ENCODE data around the gene TEX50. TPM values are rescaled to one million over a fixed set of nuclear protein-coding genes. Genes with fewer than 3 reads are reported as not detected.
"Not testable (repeated sequence)": the region's sequence is repeated elsewhere in the genome, so short reads cannot be mapped to it uniquely, and the experiment has no call there.

Gene TEX50
- total RNA-seq, 1 donor from 2014 or later = not detected

- Histone ChIP-seq H3K9me3 (ENCODE audit: control insufficient read depth in 3 of 3, low read length in 3 of 3) (no peaks in the 10 kb centered on the region), H3K4me3 (ENCODE audit: low read length in 3 of 3) (no peak overlapping the region), H3K27me3 (ENCODE audit: control insufficient read depth in 3 of 3, insufficient read depth in 3 of 3, low read length in 3 of 3) (no peaks in the 10 kb centered on the region), H3K36me3 (ENCODE audit: control insufficient read depth in 3 of 3, insufficient read depth in 3 of 3, low read length in 3 of 3) (no peaks in the 10 kb centered on the region), H3K4me1 (ENCODE audit: control insufficient read depth in 3 of 3, insufficient read depth in 3 of 3, low read length in 3 of 3) (no peaks in the 10 kb centered on the region), H3K27ac (ENCODE audit: low read depth, low read length) (no peak overlapping the region), H3K9ac (ENCODE audit: low read depth in 1 of 3, low read length in 3 of 3) (no peak overlapping the region)
These were observed 26.6 kb downstream of the TEX50 start for GRCh38 chr1:173661763-173662162.

- no peak overlapping the region for H3K9ac ChIP-seq (ENCODE audit: low read depth in 1 of 3, low read length in 3 of 3)
- H3K4me3 ChIP-seq (ENCODE audit: low read length in 3 of 3) = no peak overlapping the region
- H3K4me1 ChIP-seq (ENCODE audit: control insufficient read depth in 3 of 3, insufficient read depth in 3 of 3, low read length in 3 of 3) = no peaks in the 10 kb centered on the region
- H3K27ac ChIP-seq (ENCODE audit: low read depth, low read length) = no peak overlapping the region
- peaks cover 0 to 2% (median 0%) of the 10 kb centered on the region in 3 donors for H3K27me3 ChIP-seq (ENCODE audit: control insufficient read depth in 3 of 3, insufficient read depth in 3 of 3, low read length in 3 of 3)
- no peaks in the 10 kb centered on the region for H3K9me3 ChIP-seq (ENCODE audit: control insufficient read depth in 3 of 3, low read length in 3 of 3)
- no peaks in the 10 kb centered on the region for H3K36me3 ChIP-seq (ENCODE audit: control insufficient read depth in 3 of 3, insufficient read depth in 3 of 3, low read length in 3 of 3)
These were observed 28.0 kb downstream of the TEX50 start for GRCh38 chr1:173663159-173663558.

- Histone ChIP-seq H3K4me1 (ENCODE audit: control insufficient read depth in 3 of 3, insufficient read depth in 3 of 3, low read length in 3 of 3) (no peaks in the 10 kb centered on the region), H3K36me3 (ENCODE audit: control insufficient read depth in 3 of 3, insufficient read depth in 3 of 3, low read length in 3 of 3) (no peaks in the 10 kb centered on the region), H3K9ac (ENCODE audit: low read depth in 1 of 3, low read length in 3 of 3) (no peak overlapping the region), H3K9me3 (ENCODE audit: control insufficient read depth in 3 of 3, low read length in 3 of 3) (no peaks in the 10 kb centered on the region), H3K27ac (ENCODE audit: low read depth, low read length) (no peak overlapping the region), H3K27me3 (ENCODE audit: control insufficient read depth in 3 of 3, insufficient read depth in 3 of 3, low read length in 3 of 3) (peaks cover 5 to 18% (median 9%) of the 10 kb centered on the region in 3 donors), H3K4me3 (ENCODE audit: low read length in 3 of 3) (no peak overlapping the region)
These were observed 31.5 kb downstream of the TEX50 start for GRCh38 chr1:173666646-173667045.

- H3K36me3 ChIP-seq (ENCODE audit: control insufficient read depth in 3 of 3, insufficient read depth in 3 of 3, low read length in 3 of 3) = no peaks in the 10 kb centered on the region
- H3K4me3 ChIP-seq (ENCODE audit: low read length in 3 of 3) = peak within 1 kb of the TSS in 1 of 3 donors; percentile 45
- no peaks in the 10 kb centered on the region for H3K9me3 ChIP-seq (ENCODE audit: control insufficient read depth in 3 of 3, low read length in 3 of 3)
- peaks cover 7 to 18% (median 9%) of the 10 kb centered on the region in 3 donors for H3K27me3 ChIP-seq (ENCODE audit: control insufficient read depth in 3 of 3, insufficient read depth in 3 of 3, low read length in 3 of 3)
- H3K4me1 ChIP-seq (ENCODE audit: control insufficient read depth in 3 of 3, insufficient read depth in 3 of 3, low read length in 3 of 3) = no peaks in the 10 kb centered on the region
- no peak within 1 kb of the TSS for H3K9ac ChIP-seq (ENCODE audit: low read depth in 1 of 3, low read length in 3 of 3)
- no peak within 1 kb of the TSS for H3K27ac ChIP-seq (ENCODE audit: low read depth, low read length)
These were observed 34.4 kb downstream of the TEX50 start, which contains the start of gene ANKRD45 for GRCh38 chr1:173669491-173669941. ANKRD45 (minus strand) TSS chr1:173669851; CDS start chr1:173659418, 10,433 bp downstream.

GRCh38 chr1:173674496-173674895 lies 39.4 kb downstream of the TEX50 start:
- H3K36me3 ChIP-seq (ENCODE audit: control insufficient read depth in 3 of 3, insufficient read depth in 3 of 3, low read length in 3 of 3); H3K9ac ChIP-seq (ENCODE audit: low read depth in 1 of 3, low read length in 3 of 3); H3K27me3 ChIP-seq (ENCODE audit: control insufficient read depth in 3 of 3, insufficient read depth in 3 of 3, low read length in 3 of 3); H3K4me3 ChIP-seq (ENCODE audit: low read length in 3 of 3); H3K27ac ChIP-seq (ENCODE audit: low read depth, low read length); H3K4me1 ChIP-seq (ENCODE audit: control insufficient read depth in 3 of 3, insufficient read depth in 3 of 3, low read length in 3 of 3); H3K9me3 ChIP-seq (ENCODE audit: control insufficient read depth in 3 of 3, low read length in 3 of 3): not testable (repeated sequence)

- not testable (repeated sequence) for H3K27me3 ChIP-seq (ENCODE audit: control insufficient read depth in 3 of 3, insufficient read depth in 3 of 3, low read length in 3 of 3); H3K4me1 ChIP-seq (ENCODE audit: control insufficient read depth in 3 of 3, insufficient read depth in 3 of 3, low read length in 3 of 3); H3K9ac ChIP-seq (ENCODE audit: low read depth in 1 of 3, low read length in 3 of 3); H3K27ac ChIP-seq (ENCODE audit: low read depth, low read length); H3K9me3 ChIP-seq (ENCODE audit: control insufficient read depth in 3 of 3, low read length in 3 of 3); H3K4me3 ChIP-seq (ENCODE audit: low read length in 3 of 3); H3K36me3 ChIP-seq (ENCODE audit: control insufficient read depth in 3 of 3, insufficient read depth in 3 of 3, low read length in 3 of 3)
These were observed 45.0 kb downstream of the TEX50 start for GRCh38 chr1:173680152-173680551.

GRCh38 chr1:173682184-173682583 lies 47.0 kb downstream of the TEX50 start:
- Histone ChIP-seq H3K36me3 (ENCODE audit: control insufficient read depth in 3 of 3, insufficient read depth in 3 of 3, low read length in 3 of 3) (no peaks in the 10 kb centered on the region), H3K4me1 (ENCODE audit: control insufficient read depth in 3 of 3, insufficient read depth in 3 of 3, low read length in 3 of 3) (no peaks in the 10 kb centered on the region), H3K27ac (ENCODE audit: low read depth, low read length) (no peak overlapping the region), H3K27me3 (ENCODE audit: control insufficient read depth in 3 of 3, insufficient read depth in 3 of 3, low read length in 3 of 3) (no peaks in the 10 kb centered on the region), H3K9ac (ENCODE audit: low read depth in 1 of 3, low read length in 3 of 3) (no peak overlapping the region), H3K4me3 (ENCODE audit: low read length in 3 of 3) (no peak overlapping the region), H3K9me3 (ENCODE audit: control insufficient read depth in 3 of 3, low read length in 3 of 3) (no peaks in the 10 kb centered on the region)

- H3K4me3 ChIP-seq (ENCODE audit: low read length in 3 of 3); H3K4me1 ChIP-seq (ENCODE audit: control insufficient read depth in 3 of 3, insufficient read depth in 3 of 3, low read length in 3 of 3); H3K36me3 ChIP-seq (ENCODE audit: control insufficient read depth in 3 of 3, insufficient read depth in 3 of 3, low read length in 3 of 3); H3K9ac ChIP-seq (ENCODE audit: low read depth in 1 of 3, low read length in 3 of 3); H3K9me3 ChIP-seq (ENCODE audit: control insufficient read depth in 3 of 3, low read length in 3 of 3); H3K27ac ChIP-seq (ENCODE audit: low read depth, low read length); H3K27me3 ChIP-seq (ENCODE audit: control insufficient read depth in 3 of 3, insufficient read depth in 3 of 3, low read length in 3 of 3): not testable (repeated sequence)
These were observed 48.7 kb downstream of the TEX50 start for GRCh38 chr1:173683838-173684237.

GRCh38 chr1:173685121-173685520 lies 50.0 kb downstream of the TEX50 start:
- not testable (repeated sequence) for H3K9me3 ChIP-seq (ENCODE audit: control insufficient read depth in 3 of 3, low read length in 3 of 3); H3K27ac ChIP-seq (ENCODE audit: low read depth, low read length); H3K27me3 ChIP-seq (ENCODE audit: control insufficient read depth in 3 of 3, insufficient read depth in 3 of 3, low read length in 3 of 3); H3K4me3 ChIP-seq (ENCODE audit: low read length in 3 of 3); H3K4me1 ChIP-seq (ENCODE audit: control insufficient read depth in 3 of 3, insufficient read depth in 3 of 3, low read length in 3 of 3); H3K36me3 ChIP-seq (ENCODE audit: control insufficient read depth in 3 of 3, insufficient read depth in 3 of 3, low read length in 3 of 3); H3K9ac ChIP-seq (ENCODE audit: low read depth in 1 of 3, low read length in 3 of 3)
